Occipital lobe (tissue), 2 donors: Measurements from ENCODE around the gene VPS35L. TPM values are rescaled to one million over a fixed set of nuclear protein-coding genes. Genes with fewer than 3 reads are reported as not detected.
A peak's percentile ranks its signal among the peaks of the same experiment; 100 is the strongest.
"Not testable (repeated sequence)": the region's sequence is repeated elsewhere in the genome, so short reads cannot be mapped to it uniquely, and the experiment has no call there.

Experiments
- DNase-seq: peaks from one replicate; lab custom pipeline; 2025; lab: John Stamatoyannopoulos, UW
- total RNA-seq: library from RNA; depleted of rRNA; stranded (reverse); fragments of >200 nt; gene quantifications from one replicate; pipeline ENCODE4 v1.2.3, GENCODE V29; 2014

Gene VPS35L
- total RNA-seq, 1 donor from 2014 or later: 43.2 TPM

- no peak for DNase-seq
Observed at GRCh38 chr16:19710991-19711545, 155.6 kb downstream of the VPS35L start.

GRCh38 chr16:19711643-19712042 is 156.1 kb downstream of the VPS35L start:
- DNase-seq: no peak

- no peak for DNase-seq
Observed at GRCh38 chr16:19712418-19713058, 157.0 kb downstream of the VPS35L start.

- DNase-seq: no peak
Observed at GRCh38 chr16:19713697-19714096, 158.2 kb downstream of the VPS35L start.

GRCh38 chr16:19715566-19715965 is 160.1 kb downstream of the VPS35L start:
- no peak for DNase-seq

- DNase-seq: no peak
Observed at GRCh38 chr16:19716183-19716582, 160.7 kb downstream of the VPS35L start.

- DNase-seq: not testable (repeated sequence)
Observed at GRCh38 chr16:19716728-19717127, 161.2 kb downstream of the VPS35L start.

GRCh38 chr16:19717314-19717713 is 161.8 kb downstream of the VPS35L start:
- no peak for DNase-seq

- DNase-seq: peak; percentile 79
Observed at GRCh38 chr16:19717741-19718623, 162.5 kb downstream of the VPS35L start, which contains the start of the genes IQCK and KNOP1. IQCK (plus strand) TSS chr16:19718271; CDS start chr16:19718307, 36 bp downstream. KNOP1 (minus strand) TSS chr16:19718227; CDS start chr16:19715035, 3,192 bp downstream.

- no peak for DNase-seq
Observed at GRCh38 chr16:19718624-19718965, 163.1 kb downstream of the VPS35L start.

- no peak for DNase-seq
Observed at GRCh38 chr16:19722269-19722952, 166.9 kb downstream of the VPS35L start.

GRCh38 chr16:19722981-19723380 is 167.5 kb downstream of the VPS35L start:
- no peak for DNase-seq

GRCh38 chr16:19728636-19728965 is 173.1 kb downstream of the VPS35L start:
- no peak for DNase-seq

GRCh38 chr16:19733551-19733950 is 178.0 kb downstream of the VPS35L start:
- no peak for DNase-seq

- DNase-seq: no peak
Observed at GRCh38 chr16:19735074-19735867, 179.8 kb downstream of the VPS35L start.

- DNase-seq: no peak
Observed at GRCh38 chr16:19737306-19738038, 182.0 kb downstream of the VPS35L start.

GRCh38 chr16:19741354-19741753 is 185.9 kb downstream of the VPS35L start:
- no peak for DNase-seq

- DNase-seq: no peak
Observed at GRCh38 chr16:19743816-19744159, 188.3 kb downstream of the VPS35L start.

- DNase-seq: no peak
Observed at GRCh38 chr16:19744670-19745069, 189.2 kb downstream of the VPS35L start.

- no peak for DNase-seq
Observed at GRCh38 chr16:19745286-19746010, 189.9 kb downstream of the VPS35L start.
